GDM1 (cell line): ENCODE results near the gene CDC6.

ENCODE experiments used
- DNase-seq: peaks from one replicate; lab custom pipeline; 2025; lab: John Stamatoyannopoulos, UW

The CDC6 gene

GRCh38 chr17:40312131-40312731 lies 24.6 kb downstream of the CDC6 start:
- DNase-seq, result no peak

- DNase-seq, result no peak
Observed at GRCh38 chr17:40312893-40313667, 25.4 kb downstream of the CDC6 start.

GRCh38 chr17:40313668-40314583 lies 26.2 kb downstream of the CDC6 start:
- DNase-seq, result no peak

GRCh38 chr17:40314584-40314956 lies 26.9 kb downstream of the CDC6 start:
- peak; percentile 51 for DNase-seq

- DNase-seq, result no peak
Observed at GRCh38 chr17:40315206-40315605, 27.5 kb downstream of the CDC6 start.

- peak; percentile 50 for DNase-seq
Observed at GRCh38 chr17:40315678-40316570, 28.2 kb downstream of the CDC6 start.

GRCh38 chr17:40316571-40317344 lies 29.1 kb downstream of the CDC6 start:
- DNase-seq, result peak; percentile 21

- no peak for DNase-seq
Observed at GRCh38 chr17:40317345-40317873, 29.7 kb downstream of the CDC6 start.

GRCh38 chr17:40317880-40318829 lies 30.5 kb downstream of the CDC6 start:
- DNase-seq, result peak; percentile 92

GRCh38 chr17:40318830-40319391 lies 31.2 kb downstream of the CDC6 start:
- DNase-seq, result no peak

- no peak for DNase-seq
Observed at GRCh38 chr17:40319651-40320540, 32.2 kb downstream of the CDC6 start.

- no peak for DNase-seq
Observed at GRCh38 chr17:40320756-40321523, 33.3 kb downstream of the CDC6 start.

- no peak for DNase-seq
Observed at GRCh38 chr17:40321524-40321929, 33.8 kb downstream of the CDC6 start.

GRCh38 chr17:40321961-40322357 lies 34.3 kb downstream of the CDC6 start:
- DNase-seq, result no peak

- peak; percentile 93 for DNase-seq
Observed at GRCh38 chr17:40322358-40323315, 35.0 kb downstream of the CDC6 start.
